GM20000 (cell line): ENCODE measurements around the gene CASKIN2.

Experiments
- DNase-seq: peaks from one replicate; pipeline ENCODE4 v3.0.0; 2012; ENCODE audit warnings: low spot score
- CTCF ChIP-seq: IDR thresholded peaks from 2 replicates; pipeline ENCODE4 v1.5.1; 2012; ENCODE audit warnings: mild to moderate bottlenecking, control low read depth; ENCODE audit errors: extremely low read depth, missing control alignments

Gene CASKIN2

DNA sequence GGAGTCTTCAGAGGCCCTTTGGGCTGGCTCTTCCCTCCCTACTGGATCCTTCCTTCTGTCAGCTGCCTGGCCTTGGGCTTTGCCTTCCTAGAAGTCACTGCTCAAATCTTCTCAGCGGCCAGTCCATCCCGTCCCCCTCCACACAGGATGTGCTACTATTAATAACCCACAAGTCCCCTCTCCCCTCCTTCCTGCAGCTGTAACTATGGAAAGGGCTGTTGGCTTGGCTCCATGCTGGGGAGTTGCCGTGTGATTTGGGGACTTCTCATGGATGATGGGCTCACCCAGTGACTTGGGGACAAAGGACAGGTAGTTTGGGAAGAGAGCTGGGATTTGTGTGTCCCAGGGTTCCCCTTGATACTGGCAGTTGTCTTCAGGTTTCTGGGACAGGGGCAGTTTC, 39.5 kb downstream of the CASKIN2 start:
- DNase-seq, result no peak
- TF ChIP-seq CTCF, result no peak

GRCh38 chr17:75475144-75475835, 40.0 kb downstream of the CASKIN2 start:
- TF ChIP-seq CTCF, result no peak
- no peak for DNase-seq

- DNase-seq, result no peak
- no peak for TF ChIP-seq CTCF
Measured at GRCh38 chr17:75474736-75475135, 40.6 kb downstream of the CASKIN2 start.

GRCh38 chr17:75473246-75473645, 42.1 kb downstream of the CASKIN2 start:
- TF ChIP-seq CTCF, result no peak
- no peak for DNase-seq

- DNase-seq, result no peak
- TF ChIP-seq CTCF, result no peak
Measured at GRCh38 chr17:75472119-75472518, 43.2 kb downstream of the CASKIN2 start.

- TF ChIP-seq CTCF, result no peak
- no peak for DNase-seq
Measured at GRCh38 chr17:75471207-75471606, 44.1 kb downstream of the CASKIN2 start.

DNA sequence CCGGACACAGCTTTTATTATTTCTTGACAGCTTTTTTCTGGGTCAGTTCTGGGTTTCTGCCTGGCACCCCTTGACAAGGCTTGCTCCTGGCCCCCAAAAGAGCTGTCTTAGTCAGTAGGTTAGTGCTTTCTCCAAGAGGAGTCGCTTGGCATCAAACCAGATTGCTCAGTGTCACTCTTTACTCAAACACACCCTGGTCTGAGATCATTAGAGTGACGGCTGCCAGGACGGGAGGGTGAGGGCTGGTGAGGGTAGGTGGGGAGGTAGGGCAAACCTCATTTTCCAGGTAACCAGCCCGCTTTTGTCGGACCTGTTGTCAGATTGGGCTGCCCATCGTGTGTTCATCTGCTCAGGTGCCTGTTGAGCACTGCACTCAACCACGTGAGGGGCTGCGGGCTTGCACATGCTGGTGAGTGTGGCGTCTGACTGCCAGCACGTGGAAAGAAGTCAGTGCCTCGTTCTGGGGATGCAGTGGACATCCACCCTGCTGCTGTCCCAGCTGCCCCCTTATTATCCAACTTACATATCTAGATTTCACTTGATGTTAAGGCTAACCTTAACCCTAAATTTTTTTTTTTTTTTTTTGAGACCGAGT, 46.5 kb downstream of the CASKIN2 start:
- TF ChIP-seq CTCF, result no peak
- no peak for DNase-seq
